ENCODE results near the gene OXTR. TPM values are rescaled to one million over a fixed set of nuclear protein-coding genes. Genes with fewer than 3 reads are reported as not detected.

OXTR gene
- total RNA-seq, 4 donors from 2014 or later, result 0.27 to 4.2 (median 0.49) TPM; not detected in 1

DNA sequence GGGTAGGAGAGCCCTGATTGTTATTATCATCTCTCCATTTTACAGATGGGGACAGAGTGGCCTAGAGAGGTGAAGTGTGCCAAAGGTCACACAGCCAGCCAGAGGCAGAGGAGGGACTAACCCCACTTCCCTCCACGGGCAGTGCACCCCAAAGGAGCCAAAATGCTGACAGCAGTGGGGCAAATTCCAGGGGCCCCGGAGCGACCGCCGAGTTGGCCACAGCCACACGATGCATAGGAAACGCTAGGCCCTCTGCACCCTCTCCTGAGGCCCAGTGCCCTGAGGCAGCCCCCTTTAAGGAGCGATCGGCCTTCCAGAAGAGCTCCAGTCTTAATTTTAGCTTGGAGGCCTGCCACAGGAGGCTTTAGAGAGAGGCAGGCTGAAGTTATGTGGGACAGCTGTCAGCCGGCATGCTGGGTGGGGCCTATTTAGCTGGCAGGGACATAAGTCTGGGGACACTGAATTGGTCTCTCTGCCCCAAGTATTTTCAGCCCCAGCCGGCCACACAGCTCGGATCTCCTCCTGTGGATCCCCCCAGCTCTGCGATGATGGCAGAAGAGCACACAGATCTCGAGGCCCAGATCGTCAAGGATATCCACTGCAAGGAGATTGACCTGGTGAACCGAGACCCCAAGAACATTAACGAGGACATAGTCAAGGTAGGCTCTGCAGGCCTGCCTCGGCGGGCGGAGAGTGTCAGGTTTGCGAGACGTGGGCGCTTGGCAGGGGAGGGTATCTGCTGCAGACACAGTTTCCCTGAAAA lies 35.9 kb downstream of the OXTR start, which contains the start of gene CAV3:
TSS of gene CAV3 (plus strand) at position 471 of the 763 bp plus-strand sequence. CDS start at position 546, 75 bp downstream.
- H3K27me3 ChIP-seq, result no peaks in the 10 kb centered on the region
- no peaks in the 10 kb centered on the region for H3K4me1 ChIP-seq
- H3K36me3 ChIP-seq, result no peaks in the 10 kb centered on the region
- ATAC-seq, result no peak
- H3K4me3 ChIP-seq, result no peak within 1 kb of the TSS
- no peak within 1 kb of the TSS for H3K27ac ChIP-seq
- 46 to 83% methylated on average over 3 to 7 of the region's 23 CpGs for WGBS, 2 donors (ENCODE audit: low coverage in 1 of 2)
- no peak for TF ChIP-seq POLR2AphosphoS5 (IDR thresholded peaks at IDR 0.05)
- TF ChIP-seq EP300 (IDR thresholded peaks at IDR 0.05), result no peak
- TF ChIP-seq, protein P1, sequence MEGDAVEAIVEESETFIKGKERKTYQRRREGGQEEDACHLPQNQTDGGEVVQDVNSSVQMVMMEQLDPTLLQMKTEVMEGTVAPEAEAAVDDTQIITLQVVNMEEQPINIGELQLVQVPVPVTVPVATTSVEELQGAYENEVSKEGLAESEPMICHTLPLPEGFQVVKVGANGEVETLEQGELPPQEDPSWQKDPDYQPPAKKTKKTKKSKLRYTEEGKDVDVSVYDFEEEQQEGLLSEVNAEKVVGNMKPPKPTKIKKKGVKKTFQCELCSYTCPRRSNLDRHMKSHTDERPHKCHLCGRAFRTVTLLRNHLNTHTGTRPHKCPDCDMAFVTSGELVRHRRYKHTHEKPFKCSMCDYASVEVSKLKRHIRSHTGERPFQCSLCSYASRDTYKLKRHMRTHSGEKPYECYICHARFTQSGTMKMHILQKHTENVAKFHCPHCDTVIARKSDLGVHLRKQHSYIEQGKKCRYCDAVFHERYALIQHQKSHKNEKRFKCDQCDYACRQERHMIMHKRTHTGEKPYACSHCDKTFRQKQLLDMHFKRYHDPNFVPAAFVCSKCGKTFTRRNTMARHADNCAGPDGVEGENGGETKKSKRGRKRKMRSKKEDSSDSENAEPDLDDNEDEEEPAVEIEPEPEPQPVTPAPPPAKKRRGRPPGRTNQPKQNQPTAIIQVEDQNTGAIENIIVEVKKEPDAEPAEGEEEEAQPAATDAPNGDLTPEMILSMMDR (IDR thresholded peaks at IDR 0.05), result no peak
- no peak for TF ChIP-seq POLR2A (IDR thresholded peaks at IDR 0.05)
- H3K9me3 ChIP-seq, result no peaks in the 10 kb centered on the region

DNA sequence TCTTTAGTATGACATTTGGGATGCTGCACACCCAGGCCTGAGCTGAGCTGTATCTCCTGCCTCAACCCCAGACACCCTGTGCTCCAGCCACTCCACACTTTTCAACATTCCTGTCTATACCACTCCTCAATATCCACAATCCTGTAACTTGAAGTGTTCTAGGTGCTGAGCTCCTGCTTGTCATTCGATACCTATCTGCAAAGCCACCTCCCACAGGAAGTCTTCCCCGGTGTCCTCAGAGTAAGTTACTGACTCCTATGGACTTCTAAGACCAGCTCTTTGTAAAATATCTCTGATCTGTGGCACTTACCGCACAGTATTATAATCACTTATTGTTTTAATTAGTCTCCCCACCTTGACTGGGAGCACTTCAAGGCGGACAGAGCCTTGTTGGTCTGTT lies 37.0 kb downstream of the OXTR start:
- Histone ChIP-seq H3K27me3 (no peaks in the 10 kb centered on the region), H3K9me3 (no peaks in the 10 kb centered on the region), H3K4me3 (no peak overlapping the region), H3K4me1 (no peaks in the 10 kb centered on the region), H3K36me3 (no peaks in the 10 kb centered on the region), H3K27ac (no peak overlapping the region)
- TF ChIP-seq POLR2AphosphoS5 (IDR thresholded peaks at IDR 0.05) (no peak), EP300 (IDR thresholded peaks at IDR 0.05) (no peak), POLR2A (IDR thresholded peaks at IDR 0.05) (no peak)
- TF ChIP-seq, protein P1 (IDR thresholded peaks at IDR 0.05), result no peak
- 87 to 88% methylated on average over 3 to 4 of the region's 4 CpGs for WGBS, 2 donors (ENCODE audit: low coverage in 1 of 2)
- ATAC-seq, result no peak

DNA sequence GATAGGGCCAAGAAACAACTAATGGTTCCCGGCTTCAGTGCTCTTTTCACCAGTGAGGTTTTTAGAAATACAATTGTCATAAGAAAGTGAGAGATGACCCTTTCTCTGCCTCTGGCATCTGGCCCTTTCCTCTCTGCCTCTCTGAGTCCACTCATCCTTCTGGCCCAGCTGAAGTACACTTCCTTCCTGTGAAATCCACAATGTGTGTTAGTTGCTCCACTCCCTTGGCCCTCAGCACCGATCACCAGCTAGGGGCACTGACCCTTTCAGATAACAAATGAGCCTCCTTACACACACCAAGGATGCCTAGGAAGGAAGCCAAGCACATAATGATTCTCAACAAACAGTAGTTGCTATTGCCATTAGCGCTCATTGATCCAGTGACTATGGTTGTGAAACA lies 38.8 kb downstream of the OXTR start:
- 50 to 53% methylated on average over 2 of the region's 3 CpGs for WGBS, 2 donors (ENCODE audit: low coverage in 1 of 2)
- Histone ChIP-seq H3K9me3 (peaks cover 0 to 12% (median 0%) of the 10 kb centered on the region in 3 donors), H3K27ac (no peak overlapping the region), H3K4me3 (no peak overlapping the region), H3K27me3 (no peaks in the 10 kb centered on the region), H3K36me3 (no peaks in the 10 kb centered on the region), H3K4me1 (no peaks in the 10 kb centered on the region)
- TF ChIP-seq POLR2AphosphoS5 (IDR thresholded peaks at IDR 0.05), result no peak
- TF ChIP-seq POLR2A (IDR thresholded peaks at IDR 0.05), result no peak
- TF ChIP-seq, protein P1 (IDR thresholded peaks at IDR 0.05), result no peak
- no peak for TF ChIP-seq EP300 (IDR thresholded peaks at IDR 0.05)
- no peak for ATAC-seq

DNA sequence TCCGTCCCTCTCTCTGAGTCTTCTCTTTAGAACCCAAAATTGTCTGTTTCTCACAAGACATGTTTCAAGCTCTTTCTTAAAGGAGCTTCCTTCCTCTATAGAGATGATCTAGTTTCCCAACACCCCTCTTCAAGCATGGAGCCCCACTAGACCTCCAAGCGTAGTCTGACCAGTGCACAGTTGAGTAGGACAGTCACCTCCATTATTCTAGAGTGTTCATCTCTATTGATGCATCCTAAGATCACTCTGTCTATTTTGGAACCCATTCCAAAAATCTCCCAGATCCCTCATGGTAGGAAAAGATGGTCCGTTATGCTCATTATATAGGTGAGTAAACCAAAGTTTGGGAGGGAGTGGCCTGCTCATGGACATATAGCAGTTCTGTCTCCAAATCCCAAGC lies 39.9 kb downstream of the OXTR start:
- TF ChIP-seq POLR2A (IDR thresholded peaks at IDR 0.05) (no peak), POLR2AphosphoS5 (IDR thresholded peaks at IDR 0.05) (no peak), EP300 (IDR thresholded peaks at IDR 0.05) (no peak)
- TF ChIP-seq, protein P1 (IDR thresholded peaks at IDR 0.05), result no peak
- WGBS, 2 donors (ENCODE audit: low coverage in 1 of 2), result 85 to 96% methylated on average over 3 of the region's 3 CpGs
- Histone ChIP-seq H3K4me1 (no peaks in the 10 kb centered on the region), H3K36me3 (no peaks in the 10 kb centered on the region), H3K27me3 (no peaks in the 10 kb centered on the region), H3K4me3 (no peak overlapping the region), H3K27ac (no peak overlapping the region), H3K9me3 (peaks cover 0 to 19% (median 0%) of the 10 kb centered on the region in 3 donors)
- ATAC-seq, result no peak

Measured in gastroesophageal sphincter (tissue), 4 donors.